ENCODE data around the gene EYA4. TPM values are rescaled to one million over a fixed set of nuclear protein-coding genes. Genes with fewer than 3 reads are reported as not detected.

The EYA4 gene
- total and polyA plus RNA-seq, 2 of the 4 experiments (the other 2 are of a cell fraction): 5.7 to 11.1 TPM

GRCh38 chr6:133380047-133380446 is 138.9 kb downstream of the EYA4 start:
- no peak overlapping the region for H2BK20ac ChIP-seq (ENCODE audit: low read depth, low read length)
- H3K18ac ChIP-seq (ENCODE audit: low read depth, low read length): no peak overlapping the region
- BruUV-seq (replicated peaks): no TSS peak
- H2BK5ac ChIP-seq (ENCODE audit: low read depth, low read length, poor library complexity, severe bottlenecking): no peak overlapping the region
- dilution Hi-C loops (cut with HindIII; ENCODE audit: low sequenced_read_pairs, unreplicated experiment): no loop called here
- H3K36me3 ChIP-seq (ENCODE audit: control insufficient read depth, insufficient read depth, low read length): no peaks in the 10 kb centered on the region
- no peaks in the 10 kb centered on the region for H3K4me1 ChIP-seq (ENCODE audit: control insufficient read depth, insufficient read depth, low read length)
- ATAC-seq (ENCODE audit: low read depth) (no peak), DNase-seq (no peak)
- H2BK15ac ChIP-seq (ENCODE audit: low read depth, low read length): no peak overlapping the region
- H3K27ac ChIP-seq (ENCODE audit: insufficient read depth, low read length): no peak overlapping the region
- in situ Hi-C loops (cut with MboI; ENCODE audit: low sequenced_read_pairs): no loop called here
- H4K91ac ChIP-seq (ENCODE audit: insufficient read depth, low read depth, low read length): no peak overlapping the region
- H3K14ac ChIP-seq (replicated peaks; ENCODE audit: low read depth, low read length): no peak overlapping the region
- H3K4me2 ChIP-seq (ENCODE audit: low read depth, low read length): no peak overlapping the region
- ChIA-PET POLR2A (ENCODE audit: unreplicated experiment) (no interaction called here), CTCF (no interaction called here)
- intact Hi-C loops (cut with micrococcal nuclease): no loop called here
- H4K20me1 ChIP-seq (ENCODE audit: insufficient read depth, low read length): no peaks in the 10 kb centered on the region; the same call in 1 of the 2 replicates
- no peak overlapping the region for H3K23ac ChIP-seq (ENCODE audit: low read depth, low read length)
- no peaks in the 10 kb centered on the region for H3K9me3 ChIP-seq (ENCODE audit: control insufficient read depth, insufficient read depth, low read length)
- no peak overlapping the region for H2AK5ac ChIP-seq (ENCODE audit: low read depth, low read length)
- WGBS, 2 experiments (ENCODE audit: extremely low coverage in 2 of 2, insufficient read length in 1 of 2): no CpG with 5 or more reads among the region's 1 CpG
- H3K9me1 ChIP-seq (ENCODE audit: insufficient read depth, low read length): no peaks in the 10 kb centered on the region
- H4K8ac ChIP-seq (ENCODE audit: low read depth in 2 of 2, low read length in 2 of 2): no peak overlapping the region
- H2AFZ ChIP-seq (replicated peaks; ENCODE audit: low read length, poor library complexity): no peak overlapping the region
- H3K4me3 ChIP-seq (ENCODE audit: insufficient read depth, low read depth, low read length): no peak overlapping the region
- H3K56ac ChIP-seq (ENCODE audit: extremely low read depth, insufficient read depth, low read length): no peak overlapping the region
- H2BK120ac ChIP-seq (ENCODE audit: low read depth, low read length): no peak overlapping the region
- no peak overlapping the region for H3K9ac ChIP-seq (ENCODE audit: low read depth, low read length)
- H2AK9ac ChIP-seq (replicated peaks; ENCODE audit: low read depth, low read length, poor library complexity): no peak overlapping the region
- no peak overlapping the region for H3K4ac ChIP-seq (ENCODE audit: low read depth, low read length)
- H3K27me3 ChIP-seq (ENCODE audit: control insufficient read depth, insufficient read depth, low read length): no peaks in the 10 kb centered on the region
- TF ChIP-seq CHD1 (IDR thresholded peaks at IDR 0.05; ENCODE audit: low read depth, low read length) (no peak), MAZ (IDR thresholded peaks at IDR 0.05; ENCODE audit: borderline replicate concordance, low read depth, low read length) (no peak), RFX5 (IDR thresholded peaks at IDR 0.05; ENCODE audit: low read depth, low read length) (no peak), MXI1 (IDR thresholded peaks at IDR 0.05; ENCODE audit: borderline replicate concordance, low read depth, low read length) (no peak), NFE2L2 (IDR thresholded peaks at IDR 0.05; ENCODE audit: low read depth, low read length) (no peak)
- H3K79me1 ChIP-seq (ENCODE audit: low read depth in 1 of 2, low read length in 2 of 2): no peaks in the 10 kb centered on the region; a peak in 1 of 4 replicates
- no peak overlapping the region for H4K5ac ChIP-seq (ENCODE audit: low read depth, low read length)

Measured in IMR-90 (cell line).